HFF-Myc (cell line): ENCODE results near the gene GSTP1.
"Not testable (repeated sequence)": the region's sequence is repeated elsewhere in the genome, so short reads cannot be mapped to it uniquely, and the experiment has no call there.

Experiments used
- DNase-seq: peaks from one replicate; pipeline ENCODE4 v3.0.0-alpha.2; 2011; ENCODE audit warnings: low read depth; ENCODE audit errors: extremely low read depth
- H3K4me3 ChIP-seq: replicated peaks from 2 replicates; pipeline ENCODE4 v1.5.1; 2011; ENCODE audit warnings: low read depth, mild to moderate bottlenecking, control low read depth, low read length
- CTCF ChIP-seq: IDR thresholded peaks from 2 replicates; pipeline ENCODE4 v1.5.1; 2012; ENCODE audit warnings: mild to moderate bottlenecking, low read depth, low read length, control low read depth; ENCODE audit errors: missing control alignments

The GSTP1 gene

GRCh38 chr11:67586568-67587250, 3.1 kb downstream of the GSTP1 start:
- no peak for TF ChIP-seq CTCF
- no peak for DNase-seq
- H3K4me3 ChIP-seq = no peak overlapping the region

DNA sequence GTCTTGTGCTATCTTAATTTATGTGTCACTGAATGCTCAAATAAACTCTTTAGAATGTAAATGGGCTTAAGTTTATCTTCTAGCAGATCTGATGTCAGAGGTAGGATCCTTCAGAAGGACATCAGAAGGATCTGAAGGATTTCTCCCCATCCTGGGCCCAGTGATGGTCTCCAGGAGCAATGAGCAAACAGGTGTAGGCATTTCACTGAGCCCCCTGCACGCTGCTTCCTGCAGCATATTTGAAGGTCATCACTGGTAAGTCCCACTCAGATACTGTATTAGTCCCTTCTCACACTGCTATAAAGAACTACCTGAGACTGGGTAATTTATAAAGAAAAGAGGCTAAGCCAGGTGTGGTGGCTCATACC, 4.5 kb downstream of the GSTP1 start:
- no peak for DNase-seq
- H3K4me3 ChIP-seq = no peak overlapping the region
- no peak for TF ChIP-seq CTCF

- H3K4me3 ChIP-seq, DNase-seq: not testable (repeated sequence)
These were observed 5.3 kb downstream of the GSTP1 start for GRCh38 chr11:67588899-67589415.

DNA sequence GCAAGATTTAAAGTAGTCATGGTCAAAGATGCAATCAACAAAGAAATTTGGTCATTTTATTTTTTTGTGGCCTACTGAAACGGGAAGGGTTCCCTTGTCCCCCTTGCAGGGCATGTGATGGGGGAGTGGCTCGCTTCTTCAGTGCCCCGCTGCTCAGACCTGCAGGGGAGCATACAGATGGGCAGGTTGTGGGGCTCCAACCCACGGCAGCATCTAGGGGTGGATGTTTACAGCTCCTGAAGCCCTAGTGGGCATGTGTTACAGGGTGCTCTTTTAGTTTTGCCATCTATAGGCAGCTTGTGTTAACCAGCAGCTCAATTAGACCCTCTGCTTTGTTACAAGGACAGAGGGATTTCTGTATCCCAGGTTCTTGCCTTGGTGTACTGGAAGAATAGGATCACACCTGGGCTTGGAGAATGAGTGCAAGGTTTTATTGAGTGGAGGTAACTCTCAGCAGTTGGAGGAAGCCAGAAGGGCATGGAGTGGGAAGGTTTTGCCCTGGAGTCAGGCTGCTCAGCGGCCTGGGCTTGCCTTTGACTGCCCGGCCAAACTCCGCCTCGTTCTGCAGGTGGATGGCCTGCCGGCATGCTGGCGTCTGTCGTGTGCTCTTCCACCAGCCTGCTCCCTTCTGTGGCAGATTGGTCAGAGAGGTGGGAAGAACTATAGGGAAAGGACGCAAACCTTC, 9.4 kb downstream of the GSTP1 start:
- DNase-seq = no peak
- no peak for TF ChIP-seq CTCF
- H3K4me3 ChIP-seq = no peak overlapping the region

- DNase-seq = no peak
- TF ChIP-seq CTCF = no peak
- no peak overlapping the region for H3K4me3 ChIP-seq
These were observed 9.9 kb downstream of the GSTP1 start for GRCh38 chr11:67593565-67593905.

DNA sequence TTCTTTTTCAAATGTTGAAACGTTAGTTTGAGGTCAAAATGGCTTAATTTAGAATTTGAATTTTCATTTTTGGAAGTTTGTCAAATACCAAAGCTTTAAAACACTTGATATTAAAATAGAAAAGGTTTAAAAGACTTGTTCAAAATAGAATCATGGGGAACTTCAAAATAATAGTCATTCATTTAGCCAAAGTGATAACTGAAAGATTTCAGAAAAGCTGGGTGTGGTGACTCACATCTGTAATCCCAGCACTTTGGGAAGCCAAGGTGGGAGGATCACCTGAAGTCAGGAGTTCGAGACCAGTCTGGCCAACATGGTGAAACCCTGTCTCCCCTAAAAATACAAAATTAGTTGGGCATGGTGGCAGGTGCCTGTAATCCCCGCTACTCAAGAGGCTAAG, 10.9 kb downstream of the GSTP1 start:
- no peak for TF ChIP-seq CTCF
- no peak overlapping the region for H3K4me3 ChIP-seq
- no peak for DNase-seq

GRCh38 chr11:67596753-67597300, 13.2 kb downstream of the GSTP1 start:
- H3K4me3 ChIP-seq = no peak overlapping the region
- no peak for DNase-seq
- no peak for TF ChIP-seq CTCF

DNA sequence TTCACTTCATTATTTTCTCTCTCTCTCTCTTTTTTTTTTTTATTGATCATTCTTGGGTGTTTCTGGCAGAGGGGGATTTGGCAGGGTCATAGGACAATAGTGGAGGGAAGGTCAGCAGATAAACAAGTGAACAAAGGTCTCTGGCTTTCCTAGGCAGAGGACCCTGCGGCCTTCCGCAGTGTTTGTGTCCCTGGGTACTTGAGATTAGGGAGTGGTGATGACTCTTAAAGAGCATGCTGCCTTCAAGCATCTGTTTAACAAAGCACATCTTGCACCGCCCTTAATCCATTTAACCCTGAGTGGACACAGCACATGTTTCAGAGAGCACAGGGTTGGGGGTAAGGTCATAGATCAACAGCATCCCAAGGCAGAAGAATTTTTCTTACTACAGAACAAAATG, 13.8 kb downstream of the GSTP1 start:
- DNase-seq, H3K4me3 ChIP-seq: not testable (repeated sequence)

DNA sequence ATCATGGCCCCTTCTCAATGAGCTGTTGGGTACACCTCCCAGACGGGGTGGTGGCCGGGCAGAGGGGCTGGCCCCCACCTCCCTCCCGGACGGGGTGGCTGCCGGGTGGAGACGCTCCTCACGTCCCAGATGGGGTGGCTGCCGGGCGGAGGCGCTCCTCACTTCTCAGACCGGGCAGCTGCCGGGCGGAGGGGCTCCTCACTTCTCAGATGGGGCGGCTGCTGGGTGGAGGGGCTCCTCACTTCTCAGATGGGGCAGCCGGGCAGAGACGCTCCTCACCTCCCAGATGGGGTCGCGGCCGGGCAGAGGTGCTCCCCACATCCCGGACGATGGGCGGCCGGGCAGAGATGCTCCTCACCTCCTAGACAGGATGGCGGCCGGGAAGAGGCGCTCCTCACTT, 14.4 kb downstream of the GSTP1 start:
- DNase-seq, H3K4me3 ChIP-seq: not testable (repeated sequence)
